ENCODE data around the gene GMPPA. TPM values are rescaled to one million over a fixed set of nuclear protein-coding genes. Genes with fewer than 3 reads are reported as not detected.

The GMPPA gene
- total RNA-seq, 1 donor from 2014 or later, result 30.2 TPM

DNA sequence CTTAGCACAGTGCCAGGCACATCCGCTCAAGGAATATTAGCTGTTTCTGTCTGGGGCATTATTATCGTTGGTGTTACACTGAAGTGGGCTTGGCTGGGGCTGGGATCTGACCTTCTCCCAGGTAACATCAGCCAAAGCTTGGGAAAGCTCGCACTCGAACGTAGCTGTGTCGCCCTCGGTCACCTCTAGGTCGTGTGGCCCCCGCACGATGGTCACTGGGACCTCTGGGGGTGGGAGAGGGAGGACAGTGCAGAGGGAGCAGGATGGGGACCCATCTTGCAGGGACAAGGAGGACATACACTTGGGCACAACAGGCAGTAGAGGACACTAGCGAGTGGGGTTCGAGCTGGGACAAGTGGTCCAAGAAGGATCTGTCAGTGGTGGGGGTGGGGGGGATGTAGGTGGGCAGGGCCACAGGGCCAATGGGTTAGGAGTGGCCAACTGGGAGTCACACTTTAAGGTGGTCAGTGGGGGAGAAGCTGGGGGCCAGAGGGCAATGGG is 54.8 kb downstream of the GMPPA start:
- peaks cover 4% of the 10 kb centered on the region for H3K36me3 Mint-ChIP-seq (ENCODE audit: low read depth, unreplicated experiment)
- H3K27ac Mint-ChIP-seq (ENCODE audit: unreplicated experiment), result no peak overlapping the region
- peak overlapping the region; percentile 81 for H3K4me3 Mint-ChIP-seq (ENCODE audit: unreplicated experiment)
- no peaks in the 10 kb centered on the region for H3K4me1 Mint-ChIP-seq (ENCODE audit: unreplicated experiment)
- TF ChIP-seq, protein P1, sequence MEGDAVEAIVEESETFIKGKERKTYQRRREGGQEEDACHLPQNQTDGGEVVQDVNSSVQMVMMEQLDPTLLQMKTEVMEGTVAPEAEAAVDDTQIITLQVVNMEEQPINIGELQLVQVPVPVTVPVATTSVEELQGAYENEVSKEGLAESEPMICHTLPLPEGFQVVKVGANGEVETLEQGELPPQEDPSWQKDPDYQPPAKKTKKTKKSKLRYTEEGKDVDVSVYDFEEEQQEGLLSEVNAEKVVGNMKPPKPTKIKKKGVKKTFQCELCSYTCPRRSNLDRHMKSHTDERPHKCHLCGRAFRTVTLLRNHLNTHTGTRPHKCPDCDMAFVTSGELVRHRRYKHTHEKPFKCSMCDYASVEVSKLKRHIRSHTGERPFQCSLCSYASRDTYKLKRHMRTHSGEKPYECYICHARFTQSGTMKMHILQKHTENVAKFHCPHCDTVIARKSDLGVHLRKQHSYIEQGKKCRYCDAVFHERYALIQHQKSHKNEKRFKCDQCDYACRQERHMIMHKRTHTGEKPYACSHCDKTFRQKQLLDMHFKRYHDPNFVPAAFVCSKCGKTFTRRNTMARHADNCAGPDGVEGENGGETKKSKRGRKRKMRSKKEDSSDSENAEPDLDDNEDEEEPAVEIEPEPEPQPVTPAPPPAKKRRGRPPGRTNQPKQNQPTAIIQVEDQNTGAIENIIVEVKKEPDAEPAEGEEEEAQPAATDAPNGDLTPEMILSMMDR (IDR thresholded peaks at IDR 0.05; ENCODE audit: unreplicated experiment), result no peak
- H3K9me3 Mint-ChIP-seq (ENCODE audit: unreplicated experiment), result no peaks in the 10 kb centered on the region
- H3K27me3 Mint-ChIP-seq (ENCODE audit: unreplicated experiment), result peaks cover 26% of the 10 kb centered on the region
- no peak for DNase-seq (ENCODE audit: low spot score)

DNA sequence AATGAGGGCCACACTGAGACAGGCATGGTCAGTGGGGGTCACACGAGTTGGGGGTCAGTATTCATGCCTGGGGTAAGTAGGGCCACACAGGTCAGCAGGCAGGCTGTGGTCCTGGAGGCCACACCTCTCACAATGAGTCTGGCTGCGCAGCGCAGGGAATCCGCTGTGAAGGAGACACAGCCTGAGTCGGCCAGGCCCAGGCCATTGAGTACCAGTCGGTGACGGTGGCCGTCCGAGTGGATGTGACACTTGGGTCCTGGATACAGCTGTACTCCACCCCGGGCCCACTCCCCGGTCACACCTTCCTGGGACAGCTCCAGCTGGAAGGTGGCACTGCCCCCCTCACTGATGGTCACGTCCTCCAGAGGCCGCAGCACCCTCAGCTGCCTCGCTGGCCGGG is 55.7 kb downstream of the GMPPA start:
- no peak overlapping the region for H3K4me3 Mint-ChIP-seq (ENCODE audit: unreplicated experiment)
- H3K9me3 Mint-ChIP-seq (ENCODE audit: unreplicated experiment), result no peaks in the 10 kb centered on the region
- TF ChIP-seq, protein P1 (IDR thresholded peaks at IDR 0.05; ENCODE audit: unreplicated experiment), result no peak
- H3K27me3 Mint-ChIP-seq (ENCODE audit: unreplicated experiment), result peaks cover 22% of the 10 kb centered on the region
- no peak overlapping the region for H3K27ac Mint-ChIP-seq (ENCODE audit: unreplicated experiment)
- DNase-seq (ENCODE audit: low spot score), result no peak
- peaks cover 6% of the 10 kb centered on the region for H3K36me3 Mint-ChIP-seq (ENCODE audit: low read depth, unreplicated experiment)
- H3K4me1 Mint-ChIP-seq (ENCODE audit: unreplicated experiment), result no peaks in the 10 kb centered on the region

DNA sequence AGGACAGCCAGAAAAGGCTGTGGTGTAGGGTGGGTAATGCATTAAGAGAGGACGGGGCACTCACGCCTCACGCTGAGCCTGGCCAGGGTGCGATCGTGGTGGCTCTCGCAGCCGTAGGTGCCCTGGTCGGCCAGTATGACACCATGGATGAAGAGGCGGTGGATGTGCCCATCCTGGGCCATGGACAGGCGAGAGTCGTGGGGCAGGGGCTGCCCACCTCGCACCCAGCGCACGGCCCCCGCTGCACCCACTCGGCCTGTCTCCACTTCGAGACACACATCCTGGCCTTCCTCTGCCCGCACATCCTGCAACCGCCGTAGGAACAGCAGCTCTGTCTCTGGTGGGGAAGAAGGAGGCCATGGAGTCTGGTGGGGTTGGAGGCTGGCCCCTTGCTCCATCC is 57.3 kb downstream of the GMPPA start:
- Mint-ChIP-seq H3K4me3 (ENCODE audit: unreplicated experiment) (no peak overlapping the region), H3K27me3 (ENCODE audit: unreplicated experiment) (peaks cover 20% of the 10 kb centered on the region)
- TF ChIP-seq, protein P1 (IDR thresholded peaks at IDR 0.05; ENCODE audit: unreplicated experiment), result no peak

DNA sequence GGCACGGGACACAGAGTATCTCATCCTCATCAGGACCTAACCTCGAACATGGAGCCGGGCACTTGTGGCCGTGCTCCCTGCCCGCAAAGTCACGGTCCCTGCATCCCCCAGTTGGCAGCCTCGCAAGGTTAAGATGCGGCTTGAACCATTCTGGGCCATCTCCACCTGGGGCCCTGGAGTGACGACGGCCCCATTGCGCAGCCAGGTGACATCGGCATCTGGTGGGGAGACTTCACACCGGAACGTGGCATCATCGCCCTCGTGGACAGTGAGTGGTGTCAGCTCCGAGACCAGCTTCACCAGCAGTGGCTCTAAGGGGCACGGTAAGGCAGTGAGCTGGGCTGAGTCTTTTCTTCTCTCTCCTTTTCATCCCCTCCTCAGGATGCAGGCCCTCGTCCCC is 57.7 kb downstream of the GMPPA start:
- Mint-ChIP-seq H3K27me3 (ENCODE audit: unreplicated experiment) (peaks cover 19% of the 10 kb centered on the region), H3K4me3 (ENCODE audit: unreplicated experiment) (no peak overlapping the region), H3K9me3 (ENCODE audit: unreplicated experiment) (no peaks in the 10 kb centered on the region), H3K36me3 (ENCODE audit: low read depth, unreplicated experiment) (peaks cover 10% of the 10 kb centered on the region), H3K4me1 (ENCODE audit: unreplicated experiment) (peaks cover 8% of the 10 kb centered on the region), H3K27ac (ENCODE audit: unreplicated experiment) (no peak overlapping the region)
- DNase-seq (ENCODE audit: low spot score), result no peak
- TF ChIP-seq, protein P1 (IDR thresholded peaks at IDR 0.05; ENCODE audit: unreplicated experiment), result no peak

More for the DNA sequence above, 57.3 kb downstream of the GMPPA start:
- Mint-ChIP-seq H3K9me3 (ENCODE audit: unreplicated experiment) (no peaks in the 10 kb centered on the region), H3K4me1 (ENCODE audit: unreplicated experiment) (peaks cover 3% of the 10 kb centered on the region), H3K36me3 (ENCODE audit: low read depth, unreplicated experiment) (peaks cover 10% of the 10 kb centered on the region), H3K27ac (ENCODE audit: unreplicated experiment) (no peak overlapping the region)
- no peak for DNase-seq (ENCODE audit: low spot score)

Small RNA genes within 50 kb of the gene (microRNA-seq; reads per million reads assigned to microRNA genes)
- 2.2 reads per million, percentile 31 among the genes with 10 or more reads in this experiment for gene MIR3132 (ENCODE audit: unreplicated experiment)

Other genes with a start within 250 kb of the GMPPA start
- gene TUBA4B, start 245.6 kb upstream of the GMPPA start, total RNA-seq (ENCODE audit: unreplicated experiment), result not detected
- gene TUBA4A, start 245.0 kb upstream of the GMPPA start, total RNA-seq (ENCODE audit: unreplicated experiment), result 18.7 TPM
- 64.3 TPM for gene DNAJB2, start 219.5 kb upstream of the GMPPA start, total RNA-seq (ENCODE audit: unreplicated experiment)
- gene PTPRN, start 189.5 kb upstream of the GMPPA start, total RNA-seq (ENCODE audit: unreplicated experiment), result 1.1 TPM
- gene RESP18, start 166.1 kb upstream of the GMPPA start, total RNA-seq (ENCODE audit: unreplicated experiment), result not detected
- 49.6 TPM for gene DNPEP, start 111.0 kb upstream of the GMPPA start, total RNA-seq (ENCODE audit: unreplicated experiment)
- gene DES, start 80.5 kb upstream of the GMPPA start, total RNA-seq (ENCODE audit: unreplicated experiment), result 0.10 TPM
- gene SPEG, start 64.0 kb upstream of the GMPPA start, total RNA-seq (ENCODE audit: unreplicated experiment), result 6.1 TPM
- gene ASIC4, start 15.6 kb downstream of the GMPPA start, total RNA-seq (ENCODE audit: unreplicated experiment), result 1.6 TPM
- 4.1 TPM for gene CHPF, start 44.9 kb downstream of the GMPPA start, total RNA-seq (ENCODE audit: unreplicated experiment)
- not detected for gene TMEM198, start 45.1 kb downstream of the GMPPA start, total RNA-seq (ENCODE audit: unreplicated experiment)
- 53.4 TPM for gene OBSL1, start 72.6 kb downstream of the GMPPA start, total RNA-seq (ENCODE audit: unreplicated experiment)
- not detected for gene INHA, start 73.4 kb downstream of the GMPPA start, total RNA-seq (ENCODE audit: unreplicated experiment)
- 23.8 TPM for gene STK11IP, start 99.0 kb downstream of the GMPPA start, total RNA-seq (ENCODE audit: unreplicated experiment)
- gene SLC4A3, start 128.7 kb downstream of the GMPPA start, total RNA-seq (ENCODE audit: unreplicated experiment), result 2.1 TPM